Activated T-helper 2 cell treated with anti-CD3 and anti-CD28 coated beads, Interferon-gamma antibody, Interleukin-2, Interleukin-4, amounts not matched to agents 10 μg/mL and 5 μg/mL and 100 μg/mL, durations not matched to agents 14 hours and 24 hours and 36 hours (primary cell): ENCODE data around the gene GLI3. TPM values are rescaled to one million over a fixed set of nuclear protein-coding genes. Genes with fewer than 3 reads are reported as not detected.

Experiments
- DNase-seq: peaks from one replicate; pipeline ENCODE4 v3.0.0; 2021; ENCODE audit warnings: low spot score
- H3K27ac Mint-ChIP-seq: one replicate; pipeline ENCODE4 v1.8.0; 2021; ENCODE audit warnings: mixed read lengths
- H3K27me3 Mint-ChIP-seq: one replicate; pipeline ENCODE4 v1.8.0; 2021; ENCODE audit warnings: low read depth, mixed read lengths
- H3K36me3 Mint-ChIP-seq: one replicate; pipeline ENCODE4 v1.8.0; 2021; ENCODE audit warnings: low read depth, mixed read lengths
- H3K4me1 Mint-ChIP-seq: one replicate; pipeline ENCODE4 v1.8.0; 2021; ENCODE audit warnings: low read depth, mixed read lengths
- H3K4me3 Mint-ChIP-seq: one replicate; pipeline ENCODE4 v1.8.0; 2021; ENCODE audit warnings: low read depth, mild to moderate bottlenecking, moderate library complexity, mixed read lengths
- H3K9me3 Mint-ChIP-seq: one replicate; pipeline ENCODE4 v1.8.0; 2021; ENCODE audit warnings: mixed read lengths
- intact Hi-C: fragments of 100-400 bp; cut with micrococcal nuclease; formaldehyde crosslinking; loops from one replicate; pipeline ENCODE4 v1.15.1; 2023
- total RNA-seq: library from RNA; stranded (reverse); gene quantifications from 2 replicates; pipeline ENCODE4 v1.2.3, GENCODE V29; 2022

GLI3 gene
- total RNA-seq, 1 donor from 2014 or later, result not detected

DNA sequence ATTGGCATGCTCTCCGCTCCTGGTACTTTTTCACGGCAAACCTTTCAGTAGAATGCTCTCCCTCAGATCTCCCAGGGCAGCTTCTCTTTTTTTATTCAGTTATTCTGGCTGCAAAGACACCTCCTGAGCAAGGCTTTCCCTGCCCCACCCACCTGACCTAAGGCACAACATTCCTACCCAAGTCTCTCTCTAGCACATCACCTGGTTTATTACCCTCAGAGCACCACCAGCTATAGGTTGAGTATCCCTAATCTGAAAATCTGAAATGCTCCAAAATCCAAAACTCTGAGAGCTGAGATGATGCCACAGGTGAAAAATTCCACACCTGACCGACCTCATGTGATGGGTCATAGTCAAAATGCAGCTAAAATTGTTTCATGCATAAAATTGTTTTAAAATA lies 99.6 kb downstream of the GLI3 start:
- Mint-ChIP-seq H3K9me3 (no peaks in the 10 kb centered on the region), H3K4me1 (no peaks in the 10 kb centered on the region), H3K27ac (no peak overlapping the region), H3K4me3 (no peak overlapping the region), H3K27me3 (no peaks in the 10 kb centered on the region), H3K36me3 (no peaks in the 10 kb centered on the region)
- no peak for DNase-seq
- intact Hi-C loops, result no loop called here

DNA sequence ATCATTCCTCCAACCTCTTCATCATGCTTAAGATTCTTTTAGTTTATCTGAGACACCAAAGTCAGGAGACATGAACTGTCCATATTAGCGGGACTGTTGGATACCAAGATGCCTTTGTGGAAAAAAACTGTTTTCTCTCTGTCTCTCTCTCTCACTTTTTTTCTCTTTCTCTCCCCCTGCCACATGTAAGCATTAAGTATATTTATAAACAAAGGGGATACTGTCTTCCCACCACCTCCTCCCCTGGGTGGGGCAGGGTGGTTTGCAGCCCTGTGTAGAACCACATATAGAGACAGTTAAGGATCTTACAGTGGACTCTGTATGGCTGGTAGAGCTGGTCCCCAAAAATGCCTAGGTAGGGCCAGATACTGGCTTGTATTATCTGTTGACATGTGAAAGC lies 101.3 kb downstream of the GLI3 start:
- DNase-seq, result no peak
- H3K9me3 Mint-ChIP-seq, result no peaks in the 10 kb centered on the region
- H3K27ac Mint-ChIP-seq, result no peak overlapping the region
- no peaks in the 10 kb centered on the region for H3K27me3 Mint-ChIP-seq
- no peaks in the 10 kb centered on the region for H3K36me3 Mint-ChIP-seq
- intact Hi-C loops, result no loop called here
- no peaks in the 10 kb centered on the region for H3K4me1 Mint-ChIP-seq
- no peak overlapping the region for H3K4me3 Mint-ChIP-seq

DNA sequence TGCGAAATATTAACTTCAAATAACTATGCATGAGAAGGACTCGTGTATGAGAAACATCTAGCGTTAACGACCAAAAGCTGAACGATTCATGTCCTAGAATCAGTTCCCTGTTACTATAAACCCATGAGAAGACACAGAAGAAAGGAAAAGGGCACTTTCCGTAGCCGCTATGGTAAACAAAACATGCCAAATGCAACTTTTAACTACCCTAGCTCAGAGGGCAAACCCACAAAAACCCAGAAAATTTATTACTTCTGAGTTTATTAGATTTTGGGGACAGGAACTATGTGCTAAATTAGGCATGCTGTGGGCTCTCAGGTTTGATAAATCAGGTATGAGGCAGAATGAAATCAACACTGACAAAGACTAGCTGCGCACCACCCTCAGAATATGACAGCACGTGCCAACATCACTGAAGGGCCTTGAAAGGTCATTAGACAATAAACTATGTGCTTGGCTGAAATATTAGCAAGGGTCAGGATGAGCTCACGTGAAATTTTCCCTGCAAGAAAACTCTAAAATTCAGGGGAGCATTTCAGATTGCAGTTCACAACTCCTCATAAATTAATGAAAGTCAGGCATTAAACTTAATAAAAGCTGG lies 102.6 kb downstream of the GLI3 start:
- H3K9me3 Mint-ChIP-seq, result no peaks in the 10 kb centered on the region
- intact Hi-C loops, result no loop called here
- no peaks in the 10 kb centered on the region for H3K27me3 Mint-ChIP-seq
- no peak overlapping the region for H3K4me3 Mint-ChIP-seq
- H3K27ac Mint-ChIP-seq, result no peak overlapping the region
- no peaks in the 10 kb centered on the region for H3K36me3 Mint-ChIP-seq
- no peak for DNase-seq
- H3K4me1 Mint-ChIP-seq, result no peaks in the 10 kb centered on the region

DNA sequence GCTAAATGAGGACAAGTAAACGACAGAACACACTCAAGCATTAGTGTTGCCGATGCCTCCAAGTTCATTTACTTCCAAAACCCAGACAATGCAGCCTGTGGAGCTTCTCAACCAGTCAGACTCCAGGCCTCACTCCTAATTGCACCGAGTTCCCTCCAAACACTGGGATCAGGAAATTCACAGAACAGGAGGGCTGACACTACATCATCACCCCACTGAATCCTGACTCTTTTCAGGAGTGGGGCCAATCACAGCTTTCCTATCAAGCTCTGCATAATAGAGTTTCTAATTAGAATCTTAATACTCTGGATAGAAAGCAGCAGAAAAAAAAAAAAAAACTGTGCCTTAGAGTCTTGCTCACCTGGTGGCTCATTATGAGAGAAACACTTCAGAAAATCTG lies 103.7 kb downstream of the GLI3 start:
- H3K9me3 Mint-ChIP-seq, result no peaks in the 10 kb centered on the region
- H3K4me3 Mint-ChIP-seq, result no peak overlapping the region
- no peaks in the 10 kb centered on the region for H3K27me3 Mint-ChIP-seq
- H3K27ac Mint-ChIP-seq, result no peak overlapping the region
- intact Hi-C loops, result no loop called here
- H3K36me3 Mint-ChIP-seq, result no peaks in the 10 kb centered on the region
- no peaks in the 10 kb centered on the region for H3K4me1 Mint-ChIP-seq
- no peak for DNase-seq

DNA sequence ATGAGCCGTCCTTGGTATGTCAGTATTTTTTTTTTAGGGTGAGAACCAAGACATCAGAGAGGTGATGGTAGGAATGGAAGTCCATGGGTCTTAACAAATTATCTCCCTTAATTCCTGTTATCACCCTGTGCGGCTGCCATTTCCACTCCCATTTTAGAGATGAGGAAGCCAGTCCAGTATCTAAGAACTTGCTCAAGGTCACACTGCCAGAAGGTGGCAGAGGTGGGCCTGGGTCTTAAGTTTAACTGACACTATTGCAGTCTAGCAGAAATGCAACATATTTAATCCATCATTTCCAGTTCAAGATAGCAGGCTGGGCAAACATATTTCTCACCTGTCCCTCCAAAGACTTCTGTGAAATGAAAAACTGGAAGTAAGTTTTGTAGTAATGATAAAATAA lies 108.3 kb downstream of the GLI3 start:
- no peak overlapping the region for H3K4me3 Mint-ChIP-seq
- no peak for DNase-seq
- H3K9me3 Mint-ChIP-seq, result no peaks in the 10 kb centered on the region
- H3K4me1 Mint-ChIP-seq, result peaks cover 8% of the 10 kb centered on the region
- intact Hi-C loops, result no loop called here
- no peak overlapping the region for H3K27ac Mint-ChIP-seq
- no peaks in the 10 kb centered on the region for H3K27me3 Mint-ChIP-seq
- no peaks in the 10 kb centered on the region for H3K36me3 Mint-ChIP-seq

DNA sequence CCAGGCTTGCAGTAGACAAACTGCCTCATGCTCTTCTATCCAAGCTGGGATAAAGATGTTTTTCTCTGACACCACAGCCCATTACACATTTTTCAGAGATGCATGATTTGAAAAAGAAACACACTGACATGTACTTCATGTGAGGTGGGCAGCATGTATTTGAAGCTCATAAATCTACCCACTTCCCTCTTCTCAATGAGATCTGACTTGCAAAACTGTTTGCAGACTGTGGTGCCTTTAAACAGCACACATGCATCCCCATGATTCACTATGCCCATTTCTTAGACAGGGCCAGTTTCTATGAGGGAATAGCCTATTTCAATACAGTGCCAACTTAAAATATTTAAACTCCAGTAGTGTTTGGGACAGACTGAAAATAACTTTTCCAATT lies 109.8 kb downstream of the GLI3 start:
- intact Hi-C loops, result no loop called here

DNA sequence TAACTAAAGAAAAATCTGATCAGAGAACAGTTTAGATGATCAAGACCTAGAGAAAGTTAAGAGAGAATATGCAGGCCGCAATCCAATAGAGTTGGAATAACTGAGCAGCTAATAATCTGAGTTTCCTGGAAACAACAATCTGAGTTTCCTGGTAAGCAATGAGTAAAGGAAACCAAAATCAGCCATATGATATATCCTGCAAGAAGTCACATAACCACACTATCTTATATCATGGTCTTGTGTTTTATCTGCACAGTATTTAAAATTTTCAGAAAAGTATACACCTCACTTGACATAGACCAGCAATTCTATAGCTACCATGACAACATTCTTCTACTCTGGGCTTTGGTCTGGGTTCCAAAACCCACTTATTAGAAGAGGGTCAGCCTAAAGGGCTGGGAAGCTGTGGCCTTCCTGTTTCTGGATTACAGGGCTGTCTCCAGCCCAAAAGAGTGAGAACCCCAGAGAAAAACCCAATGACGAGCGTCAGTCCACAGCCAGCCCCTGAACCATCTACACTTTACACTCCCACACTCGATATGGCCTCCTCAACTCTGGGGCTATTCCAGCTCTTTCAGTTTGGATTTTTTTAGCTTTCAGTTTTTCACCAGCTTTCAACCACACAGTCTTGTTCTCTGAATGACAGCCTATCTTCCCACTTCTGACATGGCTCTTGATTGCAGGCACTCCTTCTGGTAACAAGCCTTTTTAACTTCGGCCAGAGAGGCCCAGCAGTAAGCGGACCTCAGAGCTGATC lies 110.4 kb downstream of the GLI3 start:
- Mint-ChIP-seq H3K36me3 (no peaks in the 10 kb centered on the region), H3K4me1 (peaks cover 8% of the 10 kb centered on the region), H3K27ac (no peak overlapping the region), H3K9me3 (no peaks in the 10 kb centered on the region), H3K27me3 (no peaks in the 10 kb centered on the region), H3K4me3 (no peak overlapping the region)
- intact Hi-C loops, result no loop called here
- DNase-seq, result no peak

More for the DNA sequence above, 109.8 kb downstream of the GLI3 start:
- H3K27ac Mint-ChIP-seq, result no peak overlapping the region
- H3K27me3 Mint-ChIP-seq, result no peaks in the 10 kb centered on the region
- H3K36me3 Mint-ChIP-seq, result no peaks in the 10 kb centered on the region
- no peaks in the 10 kb centered on the region for H3K9me3 Mint-ChIP-seq
- no peak overlapping the region for H3K4me3 Mint-ChIP-seq
- peaks cover 8% of the 10 kb centered on the region for H3K4me1 Mint-ChIP-seq
- no peak for DNase-seq

DNA sequence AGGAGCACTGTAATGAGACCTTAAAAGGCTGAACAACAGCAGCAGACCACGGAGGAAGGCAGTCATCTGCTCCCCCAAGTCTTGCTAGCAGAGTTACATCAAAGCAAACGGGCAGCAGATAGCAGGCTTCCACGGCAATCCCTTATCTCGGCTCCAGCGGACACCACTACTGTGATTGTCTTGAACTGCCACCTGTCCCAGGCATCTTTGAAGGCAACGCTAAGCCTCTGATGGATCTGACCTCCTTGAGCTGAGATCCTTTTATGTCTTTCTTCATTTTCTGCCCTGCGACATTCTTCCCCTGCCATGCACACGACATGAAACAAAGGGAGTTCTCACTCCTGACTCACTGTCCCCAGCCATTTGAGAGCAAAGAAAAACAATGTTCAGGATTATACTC lies 111.7 kb downstream of the GLI3 start:
- Mint-ChIP-seq H3K27me3 (no peaks in the 10 kb centered on the region), H3K27ac (no peak overlapping the region), H3K4me1 (peaks cover 8% of the 10 kb centered on the region), H3K9me3 (no peaks in the 10 kb centered on the region), H3K4me3 (no peak overlapping the region), H3K36me3 (no peaks in the 10 kb centered on the region)
- no peak for DNase-seq
- intact Hi-C loops, result no loop called here

DNA sequence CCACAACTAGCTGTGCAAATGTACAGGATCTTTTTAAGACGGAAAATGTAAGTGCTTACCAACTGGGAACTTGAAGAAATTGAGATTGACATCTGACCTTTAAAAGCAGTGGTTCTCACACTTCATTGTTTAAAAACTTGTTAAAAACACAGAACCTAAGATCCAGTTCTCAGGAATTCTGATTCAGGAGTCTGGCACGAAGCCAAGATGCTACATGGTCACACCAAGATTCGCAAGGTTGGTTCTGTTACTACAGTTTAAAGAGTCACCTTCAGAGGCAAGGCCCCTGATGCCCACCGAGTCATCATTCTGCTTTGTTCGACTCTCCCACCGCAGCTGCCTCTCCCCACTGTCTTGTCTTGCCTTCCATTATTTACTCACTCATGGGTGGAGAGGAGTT lies 113.3 kb downstream of the GLI3 start:
- Mint-ChIP-seq H3K9me3 (no peaks in the 10 kb centered on the region), H3K27ac (no peak overlapping the region)
- intact Hi-C loops, result no loop called here

DNA sequence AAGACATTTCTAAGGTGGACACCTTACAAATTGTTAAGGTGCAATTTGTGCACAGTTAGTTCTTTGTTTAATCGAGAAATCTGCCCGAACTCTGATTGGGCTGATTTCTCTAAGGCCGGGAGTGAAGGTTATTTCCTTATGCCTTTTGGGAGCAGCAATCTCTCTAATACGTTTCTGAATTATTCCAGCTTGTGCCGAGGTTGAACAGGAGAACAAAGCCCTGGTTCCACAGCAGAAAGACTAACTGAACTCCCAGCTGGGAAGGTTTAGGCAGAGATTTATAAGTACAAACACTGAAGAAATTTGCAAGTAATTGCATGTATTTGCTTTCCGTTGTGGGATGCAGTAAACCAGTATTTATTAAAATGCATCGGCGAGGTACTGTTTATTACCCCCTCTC lies 116.8 kb downstream of the GLI3 start:
- Mint-ChIP-seq H3K4me1 (no peaks in the 10 kb centered on the region), H3K4me3 (no peak overlapping the region), H3K27ac (no peak overlapping the region), H3K9me3 (no peaks in the 10 kb centered on the region), H3K27me3 (no peaks in the 10 kb centered on the region), H3K36me3 (no peaks in the 10 kb centered on the region)
- DNase-seq, result no peak
- intact Hi-C loops, result no loop called here

More for the DNA sequence above, 113.3 kb downstream of the GLI3 start:
- Mint-ChIP-seq H3K36me3 (no peaks in the 10 kb centered on the region), H3K4me1 (peaks cover 8% of the 10 kb centered on the region), H3K27me3 (no peaks in the 10 kb centered on the region), H3K4me3 (no peak overlapping the region)
- no peak for DNase-seq

DNA sequence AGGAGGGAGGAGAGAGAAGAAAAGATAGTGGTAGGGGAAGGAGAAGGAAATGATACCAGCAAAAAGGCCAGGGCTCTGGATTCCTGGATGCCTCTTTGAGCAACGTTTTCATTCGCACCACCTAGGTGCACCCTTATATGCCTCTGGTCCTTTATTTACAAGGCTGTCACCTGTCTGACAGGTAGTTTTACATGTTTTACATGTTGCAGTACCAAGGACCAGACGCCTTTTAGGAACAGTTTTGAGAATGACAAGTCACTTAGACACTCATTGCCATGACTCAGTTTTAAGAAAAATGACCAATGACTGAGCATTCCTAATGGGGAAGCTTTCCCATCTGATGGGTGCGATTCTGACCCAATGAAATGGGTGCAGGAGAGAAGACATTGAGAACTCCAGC lies 119.8 kb downstream of the GLI3 start:
- no peaks in the 10 kb centered on the region for H3K36me3 Mint-ChIP-seq
- DNase-seq, result no peak
- no peaks in the 10 kb centered on the region for H3K27me3 Mint-ChIP-seq
- no peak overlapping the region for H3K27ac Mint-ChIP-seq
- intact Hi-C loops, result no loop called here
- no peak overlapping the region for H3K4me3 Mint-ChIP-seq
- no peaks in the 10 kb centered on the region for H3K4me1 Mint-ChIP-seq
- H3K9me3 Mint-ChIP-seq, result no peaks in the 10 kb centered on the region

DNA sequence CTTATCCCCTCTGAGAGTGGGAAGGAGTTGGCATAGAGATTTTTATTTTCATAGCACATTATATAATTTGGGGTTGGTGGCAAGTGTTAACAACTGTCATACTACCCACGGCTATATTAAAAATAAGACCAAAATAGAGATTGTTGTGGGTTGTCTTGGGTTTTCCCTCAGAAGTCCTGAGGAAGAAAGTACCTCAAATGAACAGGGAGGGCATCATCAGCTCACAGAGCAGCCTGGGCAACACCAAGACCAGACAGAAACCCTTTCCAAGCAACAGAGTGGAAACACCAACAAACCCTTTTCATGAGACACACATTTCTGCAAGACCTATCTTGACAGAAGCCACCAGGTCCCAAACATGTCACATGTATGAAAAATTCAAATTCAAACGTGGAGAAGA lies 121.2 kb downstream of the GLI3 start:
- intact Hi-C loops, result no loop called here
- DNase-seq, result no peak
- H3K9me3 Mint-ChIP-seq, result no peaks in the 10 kb centered on the region
- no peak overlapping the region for H3K27ac Mint-ChIP-seq
- no peaks in the 10 kb centered on the region for H3K4me1 Mint-ChIP-seq
- no peak overlapping the region for H3K4me3 Mint-ChIP-seq
- H3K27me3 Mint-ChIP-seq, result no peaks in the 10 kb centered on the region
- no peaks in the 10 kb centered on the region for H3K36me3 Mint-ChIP-seq

DNA sequence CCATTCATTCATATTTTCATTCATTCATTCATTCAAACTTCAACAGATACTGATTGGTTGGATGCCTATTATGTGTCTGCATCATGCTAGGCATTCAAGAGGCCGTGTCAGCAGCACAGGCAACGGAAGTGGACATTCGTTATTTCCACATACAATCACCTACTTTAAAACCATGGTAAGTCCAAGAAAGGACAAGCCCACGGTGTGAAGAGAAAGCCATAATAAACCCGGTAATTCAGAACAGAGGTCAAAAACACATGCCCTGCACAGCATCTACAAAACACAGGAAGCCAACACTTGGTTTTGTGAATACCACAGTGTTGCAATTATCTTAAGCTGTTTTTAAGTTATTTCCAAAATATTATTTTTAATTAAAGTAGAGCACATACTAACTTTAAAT lies 126.7 kb downstream of the GLI3 start:
- DNase-seq, result no peak
- H3K27me3 Mint-ChIP-seq, result no peaks in the 10 kb centered on the region

More for the DNA sequence above, 126.7 kb downstream of the GLI3 start:
- Mint-ChIP-seq H3K9me3 (no peaks in the 10 kb centered on the region), H3K4me3 (no peak overlapping the region), H3K36me3 (no peaks in the 10 kb centered on the region), H3K4me1 (no peaks in the 10 kb centered on the region), H3K27ac (no peak overlapping the region)
- intact Hi-C loops, result no loop called here
